ENCODE results near the gene LPAR5.

LPAR5 gene

GRCh38 chr12:6635375-6635855 lies 344 bp downstream of the LPAR5 start:
- DNase-seq: no peak

GRCh38 chr12:6632026-6632983 lies 3.5 kb downstream of the LPAR5 start:
- peak; percentile 66 for DNase-seq

- DNase-seq: no peak
Observed at GRCh38 chr12:6631549-6631961, 4.2 kb downstream of the LPAR5 start.

GRCh38 chr12:6630736-6631135 lies 5.0 kb downstream of the LPAR5 start:
- DNase-seq: peak; percentile 57

GRCh38 chr12:6627616-6628015 lies 8.1 kb downstream of the LPAR5 start:
- DNase-seq: no peak

GRCh38 chr12:6626654-6627283 lies 9.0 kb downstream of the LPAR5 start:
- DNase-seq: no peak

GRCh38 chr12:6620885-6621274 lies 14.9 kb downstream of the LPAR5 start:
- no peak for DNase-seq

GRCh38 chr12:6620137-6620884 lies 15.4 kb downstream of the LPAR5 start:
- DNase-seq: peak; percentile 76

- no peak for DNase-seq
Observed at GRCh38 chr12:6618483-6619225, 17.1 kb downstream of the LPAR5 start.

GRCh38 chr12:6615802-6616201 lies 20.0 kb downstream of the LPAR5 start:
- no peak for DNase-seq

GRCh38 chr12:6614513-6615172 lies 21.1 kb downstream of the LPAR5 start:
- DNase-seq: no peak

- DNase-seq: peak; percentile 97
Observed at GRCh38 chr12:6613776-6614512, 21.8 kb downstream of the LPAR5 start.

- peak; percentile 91 for DNase-seq
Observed at GRCh38 chr12:6613015-6613775, 22.6 kb downstream of the LPAR5 start.

GRCh38 chr12:6612652-6613014 lies 23.1 kb downstream of the LPAR5 start:
- DNase-seq: no peak

- DNase-seq: no peak
Observed at GRCh38 chr12:6612247-6612646, 23.5 kb downstream of the LPAR5 start.

GRCh38 chr12:6608592-6609281 lies 27.0 kb downstream of the LPAR5 start:
- peak; percentile 41 for DNase-seq

- peak; percentile 75 for DNase-seq
Observed at GRCh38 chr12:6607751-6608591, 27.8 kb downstream of the LPAR5 start.

GRCh38 chr12:6606331-6607131 lies 29.2 kb downstream of the LPAR5 start:
- DNase-seq: peak; percentile 78

Measured in right hindlimb (tissue), 1 donor.